Epithelial cell of alveolus of lung (primary cell): Measurements from ENCODE around the gene KITLG. TPM values are rescaled to one million over a fixed set of nuclear protein-coding genes. Genes with fewer than 3 reads are reported as not detected.

Source experiments
- total RNA-seq: library from RNA; depleted of rRNA; stranded (reverse); fragments of >200 nt; gene quantifications from 2 replicates; pipeline ENCODE4 v1.2.1, GENCODE V29; 2015

Gene KITLG
- total RNA-seq, result 25.2 and 47.7 TPM in 2 replicates

GRCh38 chr12:88580051-88580871, at the start of gene KITLG:
KITLG (minus strand) TSS chr12:88580471; CDS start chr12:88580278, 193 bp downstream.

